H9 (cell line): ENCODE results near the gene GNB1L. TPM values are rescaled to one million over a fixed set of nuclear protein-coding genes. Genes with fewer than 3 reads are reported as not detected.

Source experiments
- DNase-seq: peaks from one replicate; pipeline ENCODE4 v3.0.0-alpha.2; 2017
- H2AFZ ChIP-seq: one replicate; pipeline ENCODE4 v1.6.1; 2013; ENCODE audit warnings: mild to moderate bottlenecking, low read length, control low read depth, moderate library complexity
- H2AK5ac ChIP-seq: 2 replicates; pipeline ENCODE4 v1.6.1; 2013; ENCODE audit warnings: low read length, control low read depth, mixed read lengths; ENCODE audit not compliant: insufficient read length
- H2BK120ac ChIP-seq: one replicate; pipeline ENCODE4 v1.6.1; 2013; ENCODE audit warnings: low read depth, mild to moderate bottlenecking, low read length, control low read depth, inconsistent platforms; ENCODE audit not compliant: poor library complexity, severe bottlenecking
- H2BK12ac ChIP-seq: 2 replicates; pipeline ENCODE4 v1.6.1; 2013; ENCODE audit warnings: low read length, control low read depth, mixed read lengths, low read depth; ENCODE audit not compliant: insufficient read length
- H2BK15ac ChIP-seq: 2 replicates; pipeline ENCODE4 v1.6.1; 2013; ENCODE audit warnings: low read depth, low read length, control low read depth
- H2BK20ac ChIP-seq: one replicate; pipeline ENCODE4 v1.6.1; 2013; ENCODE audit warnings: low read depth, mild to moderate bottlenecking, low read length, control low read depth, inconsistent platforms; ENCODE audit not compliant: poor library complexity, severe bottlenecking
- H2BK5ac ChIP-seq: 2 replicates; pipeline ENCODE4 v1.6.1; 2013; ENCODE audit warnings: low read length, control low read depth, mixed read lengths; ENCODE audit not compliant: insufficient read length
- H3K14ac ChIP-seq: 2 replicates; pipeline ENCODE4 v1.6.1; 2013; ENCODE audit warnings: low read length, control low read depth; ENCODE audit not compliant: insufficient read depth
- H3K18ac ChIP-seq: 2 replicates; pipeline ENCODE4 v1.6.1; 2013; ENCODE audit warnings: low read depth, mild to moderate bottlenecking, mixed read lengths, low read length, control low read depth; ENCODE audit not compliant: insufficient read length
- H3K23ac ChIP-seq: 2 replicates; pipeline ENCODE4 v1.6.1; 2013; ENCODE audit warnings: low read length, control low read depth, mixed read lengths, low read depth; ENCODE audit not compliant: insufficient read length
- H3K23me2 ChIP-seq: 2 replicates; pipeline ENCODE4 v1.6.1; 2013; ENCODE audit warnings: low read depth, mild to moderate bottlenecking, mixed read lengths, low read length, control low read depth; ENCODE audit not compliant: insufficient read length, poor library complexity, severe bottlenecking
- H3K27ac ChIP-seq: 2 replicates; pipeline ENCODE4 v1.5.1; 2013; ENCODE audit warnings: low read length, control low read depth, mixed read lengths, low read depth; ENCODE audit not compliant: insufficient read length
- H3K27me3 ChIP-seq: 2 replicates; pipeline ENCODE4 v1.6.1; 2013; ENCODE audit warnings: low read length, control low read depth, inconsistent platforms; ENCODE audit not compliant: insufficient read depth
- H3K4ac ChIP-seq: 2 replicates; pipeline ENCODE4 v1.6.1; 2013; ENCODE audit warnings: low read depth, mild to moderate bottlenecking, control low read depth, inconsistent platforms, low read length, moderate library complexity
- H3K4me1 ChIP-seq: 2 replicates; pipeline ENCODE4 v1.6.1; 2013; ENCODE audit warnings: low read length, control low read depth, inconsistent platforms; ENCODE audit not compliant: insufficient read depth
- H3K4me2 ChIP-seq: 2 replicates; pipeline ENCODE4 v1.6.1; 2013; ENCODE audit warnings: low read length, control low read depth, mixed read lengths; ENCODE audit not compliant: insufficient read length, insufficient read depth
- H3K56ac ChIP-seq: 2 replicates; pipeline ENCODE4 v1.6.1; 2013; ENCODE audit warnings: low read depth, mild to moderate bottlenecking, mixed read lengths, low read length, control low read depth; ENCODE audit not compliant: insufficient read length
- H3K79me1 ChIP-seq: 2 replicates; pipeline ENCODE4 v1.6.1; 2013; ENCODE audit warnings: low read depth, mild to moderate bottlenecking, moderate library complexity, low read length, control low read depth, inconsistent platforms; ENCODE audit not compliant: insufficient read depth, poor library complexity, severe bottlenecking
- H3K79me2 ChIP-seq: 2 replicates; pipeline ENCODE4 v1.6.1; 2013; ENCODE audit warnings: low read length, control low read depth, inconsistent platforms; ENCODE audit not compliant: insufficient read depth
- H3K9ac ChIP-seq: 2 replicates; pipeline ENCODE4 v1.6.1; 2013; ENCODE audit warnings: low read length, control low read depth, mixed read lengths; ENCODE audit not compliant: insufficient read length; ENCODE audit errors: extremely low read depth
- H3K9me3 ChIP-seq: one replicate; pipeline ENCODE4 v1.6.1; 2013; ENCODE audit warnings: low read depth, low read length, inconsistent platforms; ENCODE audit not compliant: control insufficient read depth
- H3T11ph ChIP-seq: one replicate; pipeline ENCODE4 v1.6.1; 2013; ENCODE audit warnings: mild to moderate bottlenecking, low read length, control low read depth, inconsistent platforms
- H4K20me1 ChIP-seq: one replicate; pipeline ENCODE4 v1.6.1; 2013; ENCODE audit not compliant: control insufficient read depth, insufficient read length, insufficient read depth
- H4K5ac ChIP-seq: 2 replicates; pipeline ENCODE4 v1.6.1; 2013; ENCODE audit warnings: low read depth, mild to moderate bottlenecking, mixed read lengths, low read length, control low read depth; ENCODE audit not compliant: insufficient read length
- H4K8ac ChIP-seq: replicated peaks from 2 replicates; pipeline ENCODE4 v1.6.1; 2013; ENCODE audit warnings: low read length, control low read depth, mixed read lengths, low read depth; ENCODE audit not compliant: insufficient read length
- H4K91ac ChIP-seq: 2 replicates; pipeline ENCODE4 v1.6.1; 2013; ENCODE audit warnings: low read depth, mild to moderate bottlenecking, moderate library complexity, mixed read lengths, low read length, control low read depth; ENCODE audit not compliant: insufficient read length
- H3K27ac Mint-ChIP-seq, 3 experiments: 2 replicates in 2 of 3; 3 replicates in 1 of 3; pipeline ENCODE4 v1.8.0; 2020 to 2021; ENCODE audit warnings: mixed read lengths in 3 of 3, mild to moderate bottlenecking in 1 of 3, moderate library complexity in 1 of 3
- H3K27me3 Mint-ChIP-seq: 2 replicates; pipeline ENCODE4 v1.8.0; 2021; ENCODE audit warnings: low read depth, mild to moderate bottlenecking, moderate library complexity, mixed read lengths
- H3K36me3 Mint-ChIP-seq, 3 experiments: 2 replicates in 2 of 3; 3 replicates in 1 of 3; pipeline ENCODE4 v1.8.0; 2020 to 2021; ENCODE audit warnings: low read depth in 3 of 3, mixed read lengths in 3 of 3; ENCODE audit not compliant: insufficient read depth in 1 of 3
- H3K4me1 Mint-ChIP-seq, 2 experiments: 2 replicates each; pipeline ENCODE4 v1.8.0; 2020; ENCODE audit warnings: mixed read lengths in 2 of 2
- H3K4me3 Mint-ChIP-seq, 2 experiments: 2 replicates in 1 of 2; 3 replicates in 1 of 2; pipeline ENCODE4 v1.8.0; 2020 to 2021; ENCODE audit warnings: mild to moderate bottlenecking in 2 of 2, mixed read lengths in 2 of 2, moderate library complexity in 1 of 2
- H3K9me3 Mint-ChIP-seq, 2 experiments: 2 replicates in 1 of 2; 3 replicates in 1 of 2; pipeline ENCODE4 v1.8.0; 2020; ENCODE audit warnings: mild to moderate bottlenecking in 2 of 2, mixed read lengths in 2 of 2, moderate library complexity in 1 of 2
- CTCF ChIP-seq: fragments of 200-600 bp; sonication (generic); conservative IDR thresholded peaks from 3 replicates; pipeline ENCODE4 v1.8.0; 2021; ENCODE audit warnings: antibody characterized with exemption, mild to moderate bottlenecking
- WGBS: extraction: QIAGEN DNeasy Blood & Tissue Kit; methylation state at CpG from one replicate; pipeline ENCODE4 v1.1.7; 2013; ENCODE audit warnings: missing lambda C conversion rate, low lambda C conversion rate, mixed read lengths; ENCODE audit not compliant: insufficient read length; ENCODE audit errors: extremely low coverage; 5-methylcytosine and 5-hydroxymethylcytosine counted together
- total RNA-seq: library from RNA; stranded (reverse); gene quantifications from 2 replicates; pipeline ENCODE4 v1.2.1, GENCODE V29; 2021

GNB1L gene
- total RNA-seq, 1 experiment from 2014 or later = 22.4 TPM

- no peak overlapping the region for H3K56ac ChIP-seq
- DNase-seq = no peak
- H3T11ph ChIP-seq = no peak overlapping the region
- no peak overlapping the region for H2BK120ac ChIP-seq
- H3K23ac ChIP-seq = no peak overlapping the region
- H3K27me3 ChIP-seq = peaks cover 86% of the 10 kb centered on the region
- no peaks in the 10 kb centered on the region for H3K79me1 ChIP-seq
- no peak overlapping the region for H2BK5ac ChIP-seq
- peaks cover 0 to 3% (median 0%) of the 10 kb centered on the region in 3 experiments; a peak in 2 of 7 replicates for H3K36me3 Mint-ChIP-seq
- H3K14ac ChIP-seq = no peak overlapping the region
- H4K20me1 ChIP-seq = peaks cover 3% of the 10 kb centered on the region
- no peak overlapping the region for H4K8ac ChIP-seq
- H3K9me3 ChIP-seq = no peaks in the 10 kb centered on the region
- H3K23me2 ChIP-seq = no peaks in the 10 kb centered on the region
- no peaks in the 10 kb centered on the region for H3K79me2 ChIP-seq
- H2BK20ac ChIP-seq = no peak overlapping the region
- no CpG with 5 or more reads among the region's 21 CpGs for WGBS
- no peak overlapping the region for H3K4ac ChIP-seq
- H3K4me1 ChIP-seq = no peaks in the 10 kb centered on the region; the same call in 1 of the 2 replicates
- no peak overlapping the region for H3K27ac Mint-ChIP-seq
- peak overlapping the region in 1 of 2 experiments; percentile 64; a peak in 1 of 5 replicates for H3K4me3 Mint-ChIP-seq
- H2AFZ ChIP-seq = no peak overlapping the region
- H4K5ac ChIP-seq = no peak overlapping the region
- H2BK12ac ChIP-seq = no peak overlapping the region
- H3K27me3 Mint-ChIP-seq = peaks cover 90% of the 10 kb centered on the region
- TF ChIP-seq CTCF = no peak
- H2AK5ac ChIP-seq = no peak overlapping the region
- no peak overlapping the region for H3K27ac ChIP-seq
- H3K4me1 Mint-ChIP-seq = peaks cover 23 to 47% of the 10 kb centered on the region in 2 experiments
- peaks cover 8 to 10% of the 10 kb centered on the region in 2 experiments; a peak in 4 of 5 replicates for H3K9me3 Mint-ChIP-seq
- H3K4me2 ChIP-seq = peak overlapping the region; percentile 8
- H2BK15ac ChIP-seq = no peak overlapping the region
- no peak overlapping the region for H3K9ac ChIP-seq
- no peak overlapping the region for H3K18ac ChIP-seq
- H4K91ac ChIP-seq = no peak overlapping the region
Observed at GRCh38 chr22:19758896-19759426, 95.7 kb downstream of the GNB1L start.
